Hepatocyte (in vitro differentiated cells): ENCODE results near the gene TTC39B.

Experiments used
- EZH2 ChIP-seq: fragments of 200-600 bp; sonication (generic); IDR thresholded peaks from 2 replicates; pipeline ENCODE4 v1.6.1; 2016; ENCODE audit warnings: antibody characterized with exemption, mild to moderate bottlenecking, borderline replicate concordance
- EZH2phosphoT487 ChIP-seq: fragments of 200-600 bp; sonication (generic); IDR thresholded peaks from one replicate; pipeline ENCODE4 v1.6.1; 2018; ENCODE audit warnings: antibody characterized with exemption, mild to moderate bottlenecking, low read depth, moderate library complexity; ENCODE audit not compliant: unreplicated experiment, severe bottlenecking
- TF ChIP-seq, protein P1 (sequence below): fragments of 200-600 bp; sonication (generic); IDR thresholded peaks from 2 replicates; pipeline ENCODE4 v1.5.1; 2016; ENCODE audit warnings: antibody characterized with exemption, mild to moderate bottlenecking; ENCODE audit not compliant: poor library complexity

DNA sequence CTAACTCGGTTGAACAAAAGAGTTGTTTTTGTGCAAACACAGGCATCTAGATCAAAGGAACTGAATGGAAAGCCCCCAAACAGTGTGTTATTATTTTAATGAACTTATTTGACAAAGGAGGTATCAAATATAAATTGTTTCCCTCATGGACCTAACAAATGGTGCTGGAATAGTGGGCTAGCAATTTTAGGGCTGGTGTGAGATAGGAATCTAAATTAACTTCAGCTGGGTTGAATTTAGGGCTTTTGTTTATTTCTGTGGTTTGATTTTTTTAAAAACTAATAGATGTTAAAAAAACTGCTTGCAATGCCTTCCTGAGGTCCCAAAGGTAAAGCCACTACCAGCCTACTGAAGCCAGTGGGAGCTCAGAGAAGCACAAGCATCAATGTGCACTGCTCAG, 42.1 kb downstream of the TTC39B start:
- TF ChIP-seq, protein P1, sequence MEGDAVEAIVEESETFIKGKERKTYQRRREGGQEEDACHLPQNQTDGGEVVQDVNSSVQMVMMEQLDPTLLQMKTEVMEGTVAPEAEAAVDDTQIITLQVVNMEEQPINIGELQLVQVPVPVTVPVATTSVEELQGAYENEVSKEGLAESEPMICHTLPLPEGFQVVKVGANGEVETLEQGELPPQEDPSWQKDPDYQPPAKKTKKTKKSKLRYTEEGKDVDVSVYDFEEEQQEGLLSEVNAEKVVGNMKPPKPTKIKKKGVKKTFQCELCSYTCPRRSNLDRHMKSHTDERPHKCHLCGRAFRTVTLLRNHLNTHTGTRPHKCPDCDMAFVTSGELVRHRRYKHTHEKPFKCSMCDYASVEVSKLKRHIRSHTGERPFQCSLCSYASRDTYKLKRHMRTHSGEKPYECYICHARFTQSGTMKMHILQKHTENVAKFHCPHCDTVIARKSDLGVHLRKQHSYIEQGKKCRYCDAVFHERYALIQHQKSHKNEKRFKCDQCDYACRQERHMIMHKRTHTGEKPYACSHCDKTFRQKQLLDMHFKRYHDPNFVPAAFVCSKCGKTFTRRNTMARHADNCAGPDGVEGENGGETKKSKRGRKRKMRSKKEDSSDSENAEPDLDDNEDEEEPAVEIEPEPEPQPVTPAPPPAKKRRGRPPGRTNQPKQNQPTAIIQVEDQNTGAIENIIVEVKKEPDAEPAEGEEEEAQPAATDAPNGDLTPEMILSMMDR: no peak
- TF ChIP-seq EZH2phosphoT487 (no peak), EZH2 (no peak)
